OCI-LY1 (cell line): ENCODE data around the gene ZBTB17.

Experiments
- EZH2 ChIP-seq: fragments of 200-600 bp; sonication (generic), shearing (Covaris generic); IDR thresholded peaks from 2 replicates; pipeline ENCODE4 v1.8.0; 2017; ENCODE audit warnings: borderline replicate concordance, mixed run types, mild to moderate bottlenecking, antibody characterized with exemption, low read length, moderate library complexity, mixed read lengths
- TF ChIP-seq, protein P1 (sequence below): fragments of 200-600 bp; sonication (generic), shearing (Covaris generic); IDR thresholded peaks from 2 replicates; pipeline ENCODE4 v1.5.1; 2017; ENCODE audit warnings: mild to moderate bottlenecking, antibody characterized with exemption, low read length, moderate library complexity, mixed read lengths

DNA sequence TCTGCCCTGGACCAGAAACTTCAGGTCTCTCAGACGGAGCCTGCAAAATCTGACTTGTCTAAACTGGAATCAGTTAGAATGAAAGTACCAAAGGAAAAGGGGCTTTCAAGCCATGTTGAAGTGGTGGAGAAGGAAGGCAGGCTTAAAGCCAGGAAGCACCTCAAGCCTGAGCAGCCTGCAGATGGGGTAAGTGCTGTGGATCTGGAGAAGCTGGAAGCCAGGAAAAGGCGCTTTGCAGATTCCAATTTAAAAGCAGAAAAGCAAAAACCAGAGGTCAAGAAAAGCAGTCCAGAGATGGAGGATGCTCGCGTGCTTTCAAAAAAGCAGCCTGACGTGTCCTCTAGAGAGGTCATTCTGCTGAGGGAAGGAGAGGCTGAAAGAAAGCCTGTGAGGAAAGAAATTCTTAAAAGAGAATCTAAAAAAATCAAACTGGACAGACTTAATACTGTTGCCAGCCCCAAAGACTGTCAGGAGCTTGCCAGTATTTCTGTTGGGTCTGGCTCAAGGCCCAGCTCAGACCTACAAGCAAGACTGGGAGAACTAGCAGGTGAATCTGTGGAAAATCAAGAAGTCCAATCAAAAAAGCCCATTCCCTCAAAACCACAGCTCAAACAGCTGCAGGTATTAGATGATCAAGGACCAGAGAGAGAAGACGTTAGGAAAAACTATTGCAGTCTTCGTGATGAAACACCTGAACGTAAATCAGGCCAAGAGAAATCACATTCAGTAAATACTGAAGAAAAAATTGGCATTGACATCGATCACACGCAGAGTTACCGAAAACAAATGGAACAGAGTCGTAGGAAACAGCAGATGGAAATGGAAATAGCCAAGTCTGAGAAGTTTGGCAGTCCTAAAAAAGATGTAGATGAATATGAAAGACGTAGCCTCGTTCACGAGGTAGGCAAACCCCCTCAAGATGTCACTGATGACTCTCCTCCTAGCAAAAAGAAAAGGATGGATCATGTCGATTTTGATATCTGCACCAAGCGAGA, 46.6 kb downstream of the ZBTB17 start:
- no peak for TF ChIP-seq EZH2
- TF ChIP-seq, protein P1, sequence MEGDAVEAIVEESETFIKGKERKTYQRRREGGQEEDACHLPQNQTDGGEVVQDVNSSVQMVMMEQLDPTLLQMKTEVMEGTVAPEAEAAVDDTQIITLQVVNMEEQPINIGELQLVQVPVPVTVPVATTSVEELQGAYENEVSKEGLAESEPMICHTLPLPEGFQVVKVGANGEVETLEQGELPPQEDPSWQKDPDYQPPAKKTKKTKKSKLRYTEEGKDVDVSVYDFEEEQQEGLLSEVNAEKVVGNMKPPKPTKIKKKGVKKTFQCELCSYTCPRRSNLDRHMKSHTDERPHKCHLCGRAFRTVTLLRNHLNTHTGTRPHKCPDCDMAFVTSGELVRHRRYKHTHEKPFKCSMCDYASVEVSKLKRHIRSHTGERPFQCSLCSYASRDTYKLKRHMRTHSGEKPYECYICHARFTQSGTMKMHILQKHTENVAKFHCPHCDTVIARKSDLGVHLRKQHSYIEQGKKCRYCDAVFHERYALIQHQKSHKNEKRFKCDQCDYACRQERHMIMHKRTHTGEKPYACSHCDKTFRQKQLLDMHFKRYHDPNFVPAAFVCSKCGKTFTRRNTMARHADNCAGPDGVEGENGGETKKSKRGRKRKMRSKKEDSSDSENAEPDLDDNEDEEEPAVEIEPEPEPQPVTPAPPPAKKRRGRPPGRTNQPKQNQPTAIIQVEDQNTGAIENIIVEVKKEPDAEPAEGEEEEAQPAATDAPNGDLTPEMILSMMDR, result no peak
